Panc1 (cell line): ENCODE measurements around the gene IGFALS. TPM values are rescaled to one million over a fixed set of nuclear protein-coding genes. Genes with fewer than 3 reads are reported as not detected.

Experiments
- ATAC-seq: fragments of 200-7000 bp; cut with Tn5 transposase; 2 replicates; pipeline ENCODE4 v1.9.1; 2020; ENCODE audit warnings: mild to moderate bottlenecking, moderate library complexity
- BruUV-seq: library from RNA; stranded (reverse); fragments of 400-500 nt; replicated peaks from 2 replicates; lab custom pipeline; 2021; lab: Mats Ljungman, UMichigan
- CTCF ChIA-PET: fragments of 300-600 bp; sonication (Branson Sonifier 250); formaldehyde crosslinking; loops from one replicate; lab custom pipeline; 2022; ENCODE audit warnings: antibody characterized with exemption; lab: Charles Lee
- POLR2A ChIA-PET: fragments of 300-600 bp; sonication (Branson Sonifier 250); formaldehyde crosslinking; loops from one replicate; lab custom pipeline; 2022; ENCODE audit warnings: antibody characterized with exemption; lab: Charles Lee
- DNase-seq: peaks from one replicate; pipeline ENCODE4 v3.0.0-alpha.2; 2010; ENCODE audit warnings: low read depth, low spot score
- H3K27ac ChIP-seq: 2 replicates; pipeline ENCODE4 v1.5.1; 2011; ENCODE audit warnings: mild to moderate bottlenecking, low read length, inconsistent platforms
- H3K27me3 ChIP-seq: fragments of 200-500 bp; sonication (Bioruptor generic); 2 replicates; pipeline ENCODE4 v1.6.0; 2014; ENCODE audit warnings: low read length, inconsistent platforms; ENCODE audit not compliant: control insufficient read depth, insufficient read depth
- H3K36me3 ChIP-seq: fragments of 200-500 bp; sonication (Bioruptor generic); 2 replicates; pipeline ENCODE4 v1.5.1; 2014; ENCODE audit warnings: inconsistent platforms, mild to moderate bottlenecking, low read length, moderate library complexity; ENCODE audit not compliant: control insufficient read depth, insufficient read depth
- H3K4me1 ChIP-seq: 2 replicates; pipeline ENCODE4 v1.5.1; 2011; ENCODE audit warnings: inconsistent platforms, mild to moderate bottlenecking, low read length, moderate library complexity; ENCODE audit not compliant: control insufficient read depth, insufficient read depth
- H3K4me3 ChIP-seq, 2 experiments: 2 replicates each; pipeline ENCODE4 v1.5.1; 2011 to 2012; ENCODE audit warnings: low read depth in 2 of 2, low read length in 2 of 2, mild to moderate bottlenecking in 2 of 2, inconsistent platforms in 1 of 2, moderate library complexity in 1 of 2
- H3K9me3 ChIP-seq: fragments of 200-500 bp; sonication (Bioruptor generic); 2 replicates; pipeline ENCODE4 v1.5.1; 2014; ENCODE audit warnings: low read depth, mild to moderate bottlenecking, inconsistent platforms, low read length, moderate library complexity; ENCODE audit not compliant: control insufficient read depth, insufficient read depth
- CTCF ChIP-seq: fragments of 450-650 bp; IDR thresholded peaks from 2 replicates; pipeline ENCODE4 v1.5.1; 2017; ENCODE audit warnings: mild to moderate bottlenecking
- POLR2AphosphoS5 ChIP-seq: IDR thresholded peaks from 2 replicates; pipeline ENCODE4 v1.6.1; 2012; ENCODE audit warnings: mild to moderate bottlenecking, low read depth, low read length, moderate library complexity
- REST ChIP-seq, 2 experiments: IDR thresholded peaks; 2 replicates each; pipeline ENCODE4 v1.6.1; 2011 to 2012; ENCODE audit warnings: low read depth in 2 of 2, control low read depth in 1 of 2, low read length in 1 of 2, mild to moderate bottlenecking in 1 of 2, moderate library complexity in 1 of 2; ENCODE audit not compliant: insufficient read depth in 1 of 2
- SIN3A ChIP-seq: IDR thresholded peaks from 2 replicates; pipeline ENCODE4 v1.6.1; 2012; ENCODE audit warnings: low read depth, mild to moderate bottlenecking, low read length, moderate library complexity, borderline replicate concordance; ENCODE audit not compliant: insufficient read depth
- TCF7L2 ChIP-seq: IDR thresholded peaks from 2 replicates; pipeline ENCODE4 v1.6.1; 2011; ENCODE audit warnings: mild to moderate bottlenecking, low read depth, low read length, inconsistent platforms
- in situ Hi-C: cut with HindIII; loops from 2 replicates; pipeline ENCODE4 v1.10.0; 2016; ENCODE audit warnings: low sequenced_read_pairs, low pct_unique_long_range_greater_than_20kb
- intact Hi-C: fragments of 100-400 bp; cut with micrococcal nuclease; formaldehyde crosslinking; loops from one replicate; pipeline ENCODE4 v1.10.0; 2022; ENCODE audit not compliant: unreplicated experiment
- total RNA-seq: library from RNA; stranded (reverse); gene quantifications from one replicate; pipeline ENCODE4 v1.2.1, GENCODE V29; 2021; ENCODE audit not compliant: unreplicated experiment

IGFALS gene
- total RNA-seq, 1 experiment from 2014 or later, result 0.10 TPM

DNA sequence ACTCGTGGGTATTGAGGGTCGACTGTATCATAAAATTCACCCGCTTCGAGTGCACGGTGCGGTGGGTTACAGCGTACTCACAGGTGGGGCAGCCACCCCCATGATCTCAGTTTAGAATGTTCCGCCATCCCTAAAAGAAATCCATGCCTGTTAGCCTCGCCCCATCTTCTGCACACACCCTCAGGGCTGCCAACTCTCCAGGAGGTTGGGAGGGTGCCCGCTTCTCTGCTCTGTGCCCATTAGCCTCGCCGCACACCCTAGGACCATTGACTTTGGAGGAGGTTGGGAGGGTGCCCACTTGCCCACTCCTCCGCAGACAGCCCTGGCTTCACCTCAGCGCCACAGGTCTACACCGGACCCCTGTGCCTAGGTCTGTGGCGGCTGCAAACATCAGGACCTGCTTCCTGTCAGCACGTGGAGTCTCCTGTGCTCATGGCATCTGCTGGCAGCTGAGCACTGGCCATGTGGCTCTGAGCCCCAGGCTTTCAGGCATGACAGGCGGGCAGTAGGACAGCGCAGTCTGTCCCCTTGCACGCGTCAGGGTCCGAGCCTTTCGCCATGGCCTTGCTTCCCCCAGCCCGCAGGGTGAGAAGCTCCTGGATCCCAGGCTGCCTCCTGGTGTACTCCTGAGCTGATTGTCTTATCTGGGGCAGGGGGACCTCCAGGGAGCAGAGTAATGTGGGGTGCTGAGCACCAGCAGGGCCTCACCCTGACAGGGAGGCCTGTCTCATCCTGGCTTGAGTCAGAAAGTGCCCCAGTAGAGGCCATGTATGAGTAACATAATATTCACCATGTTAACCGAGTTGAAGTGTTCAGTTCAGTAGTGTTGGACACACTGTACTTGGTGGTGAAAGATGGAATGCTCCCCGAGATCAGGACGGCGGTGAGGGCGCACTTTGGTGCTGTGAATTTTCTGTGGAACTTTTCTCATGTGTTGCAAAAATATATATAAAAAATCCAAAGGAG, 44.1 kb downstream of the IGFALS start:
- ATAC-seq (no peak), DNase-seq (no peak)
- no peaks in the 10 kb centered on the region for H3K9me3 ChIP-seq
- H3K4me1 ChIP-seq, result no peaks in the 10 kb centered on the region
- intact Hi-C loops (no loop called here), in situ Hi-C loops (no loop called here)
- H3K36me3 ChIP-seq, result peaks cover 3% of the 10 kb centered on the region; the same call in 1 of the 2 replicates
- TF ChIP-seq SIN3A (no peak), TCF7L2 (no peak), POLR2AphosphoS5 (no peak), REST (IDR thresholded peaks at IDR 0.05; ENCODE audit: insufficient read depth in 1 of 2, low read depth in 2 of 2, low read length in 1 of 2) (no peak), CTCF (no peak)
- H3K27me3 ChIP-seq, result no peaks in the 10 kb centered on the region
- H3K4me3 ChIP-seq, result no peak overlapping the region
- ChIA-PET CTCF (interaction anchor here (0.7 kb wide), 3 partner anchors 25 to 44 kb away, joined by 3 to 4 read pairs (median 4); no protein-coding TSS in a partner anchor), POLR2A (no interaction called here)
- no TSS peak for BruUV-seq
- no peak overlapping the region for H3K27ac ChIP-seq

GRCh38 chr16:1747934-1748333, 45.6 kb downstream of the IGFALS start:
- no peaks in the 10 kb centered on the region for H3K27me3 ChIP-seq
- BruUV-seq, result no TSS peak
- intact Hi-C loops, result no loop called here
- H3K36me3 ChIP-seq, result peaks cover 3% of the 10 kb centered on the region; the same call in 1 of the 2 replicates
- H3K27ac ChIP-seq, result no peak overlapping the region
- in situ Hi-C loops, result no loop called here
- H3K4me1 ChIP-seq, result no peaks in the 10 kb centered on the region
- ATAC-seq (no peak), DNase-seq (no peak)
- POLR2A ChIA-PET, result no interaction called here
- H3K9me3 ChIP-seq, result no peaks in the 10 kb centered on the region
- H3K4me3 ChIP-seq, result no peak overlapping the region
- CTCF ChIA-PET, result no interaction called here
- TF ChIP-seq REST (IDR thresholded peaks at IDR 0.05; ENCODE audit: insufficient read depth in 1 of 2, low read depth in 2 of 2, low read length in 1 of 2), result no peak
